Effector CD4-positive, alpha-beta T cell (primary cell): Measurements from ENCODE around the gene MSANTD1.
A peak's percentile ranks its signal among the peaks of the same experiment; 100 is the strongest.
"Not testable (repeated sequence)": the region's sequence is repeated elsewhere in the genome, so short reads cannot be mapped to it uniquely, and the experiment has no call there.

Experiments used
- DNase-seq: peaks from one replicate; pipeline ENCODE4 v3.0.0-alpha.2; 2020

Gene MSANTD1

GRCh38 chr4:3291969-3292570 lies 43.1 kb downstream of the MSANTD1 start:
- DNase-seq: no peak

DNA sequence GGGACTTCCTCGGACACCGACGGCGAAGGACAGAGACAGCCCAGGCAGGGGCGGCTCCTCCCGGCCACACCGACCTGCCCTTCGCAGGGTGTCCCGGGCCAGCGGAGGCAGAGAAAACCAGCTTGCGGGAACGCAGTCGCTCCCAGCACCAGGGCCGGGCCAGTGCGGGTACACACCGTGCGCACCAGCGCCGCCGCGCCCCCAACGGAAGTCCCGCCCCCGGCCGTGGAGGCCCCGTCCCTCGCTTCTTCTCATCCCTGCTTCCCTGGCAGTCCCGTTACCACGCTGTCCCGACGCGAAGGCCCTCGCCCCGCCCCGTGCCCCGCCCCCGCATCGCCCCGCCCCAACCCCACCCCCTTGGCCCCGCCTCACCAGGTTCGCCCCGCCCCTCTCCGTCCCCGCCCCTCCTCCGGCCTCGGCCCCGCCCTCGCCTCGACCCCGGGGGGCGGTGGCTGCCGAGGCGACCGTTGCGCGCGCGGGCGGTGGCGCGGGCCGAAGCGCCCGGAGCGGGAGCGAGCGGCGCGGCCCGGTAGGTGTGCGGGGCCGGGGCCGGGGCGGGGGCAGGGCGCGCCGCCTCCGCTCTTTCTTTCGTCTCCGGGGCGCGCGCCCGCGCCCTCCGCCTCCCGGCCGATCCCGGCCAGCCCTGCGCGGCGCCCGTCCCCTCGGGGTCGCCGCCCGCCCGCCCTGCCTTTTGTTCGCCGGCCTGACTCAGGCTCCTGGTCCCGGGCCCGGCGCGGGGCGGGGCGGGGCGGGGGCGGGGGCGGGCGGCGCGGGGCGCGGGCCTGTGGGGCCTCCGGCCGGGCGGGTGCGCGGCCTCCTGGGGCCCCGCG lies 43.8 kb downstream of the MSANTD1 start, which contains the start of gene RGS12:
Gene RGS12, plus strand, starts transcription at position 451 of the 830 bp plus-strand sequence. CDS start 23,150 bp downstream, outside the sequence.
- DNase-seq: peak; percentile 80

GRCh38 chr4:3293401-3294391 lies 44.7 kb downstream of the MSANTD1 start:
- no peak for DNase-seq

DNA sequence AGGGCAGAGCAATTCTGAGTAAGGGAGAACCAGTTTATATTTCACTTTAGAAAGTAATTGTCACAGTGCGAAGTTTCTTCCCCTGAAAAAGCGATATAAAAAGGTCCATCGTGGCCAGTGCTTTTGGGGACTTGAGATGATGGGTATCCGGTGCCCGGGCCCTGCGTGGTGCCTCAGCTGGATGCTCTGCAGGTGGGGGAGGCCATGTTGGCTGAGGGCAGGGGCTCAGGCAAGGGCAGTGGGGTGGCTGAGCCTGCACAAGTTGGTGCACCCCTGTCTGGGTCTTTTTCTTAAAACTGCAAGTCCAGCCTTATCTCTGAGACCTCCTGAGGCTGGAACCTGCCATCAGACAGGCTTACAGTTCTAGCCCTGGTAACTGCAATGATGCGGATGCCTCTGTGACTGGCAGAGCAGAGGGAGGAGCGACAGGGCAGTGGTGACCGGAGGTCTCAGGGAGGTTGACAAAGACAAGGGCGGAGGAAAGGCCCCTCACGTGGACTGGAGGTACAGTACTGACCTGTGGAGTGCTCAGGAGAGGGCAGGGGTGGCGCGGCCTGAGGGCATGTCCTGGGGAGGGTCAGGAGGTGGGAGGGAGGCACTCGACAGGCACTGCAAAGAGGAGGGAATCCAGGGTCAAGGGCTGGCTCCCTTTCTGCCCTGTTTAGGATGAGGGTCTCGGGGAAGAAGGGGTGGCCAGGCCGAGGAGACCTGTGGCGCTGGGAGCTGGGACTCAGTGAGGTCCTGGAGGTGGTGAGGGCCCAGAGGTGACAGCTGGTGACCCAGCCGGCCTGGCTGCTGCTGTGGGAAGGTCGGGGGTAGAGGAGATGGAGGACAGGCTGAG lies 45.7 kb downstream of the MSANTD1 start:
- no peak for DNase-seq

DNA sequence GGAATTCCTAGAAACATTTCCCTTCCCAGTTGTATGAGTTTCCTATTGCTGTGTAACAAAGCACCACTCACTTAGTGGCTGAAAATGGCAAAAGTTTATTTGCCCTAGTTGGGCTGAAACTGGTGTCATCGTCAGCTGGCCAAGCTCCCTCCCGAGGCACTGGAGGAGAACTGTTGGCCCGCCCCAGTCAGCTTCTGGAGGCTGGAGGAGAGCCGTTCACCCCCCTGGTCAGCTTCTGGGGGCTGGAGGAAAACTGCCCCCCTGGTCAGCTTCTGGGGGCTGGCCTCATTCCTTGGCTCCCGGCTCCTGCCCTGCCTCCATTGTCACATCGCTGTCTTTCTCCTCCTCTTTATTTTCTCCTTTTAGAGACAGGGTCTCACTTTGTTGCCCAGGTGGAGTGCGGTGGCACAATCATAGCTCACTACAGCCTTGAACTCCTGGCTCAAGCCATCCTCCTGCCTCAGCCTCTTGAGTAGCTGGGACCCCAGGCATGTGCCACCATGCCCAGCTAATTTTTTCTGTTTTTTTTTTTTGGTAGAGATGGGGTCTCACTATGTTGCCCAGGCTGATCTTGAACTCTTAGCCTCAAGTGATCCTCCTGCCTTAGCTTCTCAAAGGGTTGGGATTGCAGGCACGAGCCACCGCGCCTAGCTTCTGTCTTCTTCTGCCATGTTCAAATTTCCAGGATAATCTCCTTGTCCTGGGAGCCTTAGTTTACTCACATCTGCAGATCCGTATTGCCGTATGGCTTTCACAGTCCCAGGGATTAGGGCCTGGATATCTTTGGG lies 47.1 kb downstream of the MSANTD1 start:
- no peak for DNase-seq

- DNase-seq: no peak
Measured at GRCh38 chr4:3296651-3297050, 47.7 kb downstream of the MSANTD1 start.

- no peak for DNase-seq
Measured at GRCh38 chr4:3297066-3297859, 48.3 kb downstream of the MSANTD1 start.

DNA sequence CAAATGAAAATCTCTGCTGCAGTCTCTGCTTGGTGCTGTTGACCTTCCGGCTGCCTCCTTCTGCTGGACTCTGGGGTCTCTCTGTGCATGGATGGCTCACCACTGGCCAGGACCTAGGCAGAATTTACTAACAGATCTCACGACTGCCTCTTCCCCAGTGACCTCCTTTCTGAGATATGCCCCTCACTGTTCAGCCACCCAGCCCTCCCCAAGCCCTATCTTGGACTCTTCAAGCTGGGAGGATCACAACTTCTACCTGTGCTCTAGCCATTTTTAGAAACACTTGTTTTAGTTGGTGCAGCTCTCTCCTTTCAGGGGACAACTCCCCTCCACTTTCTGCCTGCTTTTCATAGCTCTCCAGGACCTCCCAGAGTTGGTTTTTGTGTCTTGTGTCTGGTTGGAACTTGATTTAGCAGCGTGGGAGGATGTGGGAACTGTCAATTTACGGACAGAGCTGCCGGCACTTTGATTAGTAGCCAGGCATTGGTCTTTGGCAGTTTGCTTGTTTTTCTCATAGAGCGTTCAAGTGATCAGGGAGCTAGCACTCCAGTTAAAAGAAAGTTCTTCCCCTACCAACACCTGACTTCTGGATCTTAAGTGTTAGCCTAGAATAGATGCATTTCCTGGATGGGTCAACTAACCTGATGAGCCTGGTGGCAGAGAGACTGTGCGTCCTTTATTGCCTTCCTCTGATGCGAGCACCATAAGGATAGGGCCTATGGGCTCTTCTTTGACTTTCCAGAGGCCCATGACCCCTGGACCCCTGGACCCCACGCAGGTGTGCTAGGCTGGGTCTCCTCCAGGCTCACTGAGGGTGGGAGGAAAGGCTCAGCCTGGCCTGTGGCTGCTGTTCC lies 50.4 kb downstream of the MSANTD1 start:
- no peak for DNase-seq

DNA sequence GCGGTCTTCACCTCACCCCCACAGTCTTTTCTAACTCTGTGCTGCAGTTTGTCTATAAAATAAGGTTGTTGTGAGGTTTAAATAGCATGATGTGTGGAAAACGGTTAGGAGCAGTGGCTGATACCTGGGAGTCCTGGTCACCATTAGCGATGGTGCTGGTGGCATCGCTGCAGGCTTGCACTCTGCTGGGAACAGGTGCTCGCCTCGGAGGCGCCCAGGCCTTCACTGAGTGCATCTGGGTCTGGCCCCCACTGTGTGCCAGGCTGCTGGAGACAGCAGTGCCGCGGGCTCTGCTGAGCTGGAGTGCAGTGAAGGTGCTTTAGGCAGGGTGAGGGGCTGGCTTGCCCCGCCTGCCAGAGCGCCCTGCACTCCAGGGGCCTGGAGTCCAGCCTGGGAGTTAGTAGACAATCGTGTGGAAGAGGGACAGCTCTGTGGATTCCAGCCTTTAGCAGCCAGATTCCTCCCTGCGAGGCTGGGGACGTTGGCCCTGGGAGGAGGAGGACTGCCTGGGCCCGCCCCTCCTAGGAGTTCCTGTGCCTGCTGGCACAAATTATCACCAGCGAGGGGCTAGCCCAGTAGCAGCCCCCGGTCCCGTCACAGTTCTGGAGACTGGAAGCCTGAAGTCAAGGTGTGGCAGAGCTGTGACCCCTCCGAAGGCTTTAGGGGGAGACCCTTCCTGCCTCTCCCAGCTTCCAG lies 51.2 kb downstream of the MSANTD1 start:
- no peak for DNase-seq

DNA sequence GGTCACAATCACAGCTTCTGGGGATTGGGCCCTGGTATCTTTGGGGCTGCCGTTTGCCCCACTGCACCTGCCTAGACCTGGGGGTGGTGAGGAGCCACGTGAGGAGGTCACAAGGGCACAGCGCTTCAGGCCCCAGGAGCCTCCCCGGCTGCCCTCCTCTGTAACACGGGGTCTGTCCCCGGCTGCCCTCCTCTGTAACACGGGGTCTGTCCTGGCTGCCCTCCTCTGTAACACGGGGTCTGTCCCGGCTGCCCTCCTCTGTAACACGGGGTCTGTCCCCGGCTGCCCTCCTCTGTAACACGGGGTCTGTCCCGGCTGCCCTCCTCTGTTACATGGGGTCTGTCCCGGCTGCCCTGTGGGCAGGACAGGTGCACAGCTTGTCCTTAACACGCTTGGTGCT lies 51.9 kb downstream of the MSANTD1 start:
- DNase-seq: not testable (repeated sequence)

GRCh38 chr4:3301450-3302172 lies 52.7 kb downstream of the MSANTD1 start:
- no peak for DNase-seq

DNA sequence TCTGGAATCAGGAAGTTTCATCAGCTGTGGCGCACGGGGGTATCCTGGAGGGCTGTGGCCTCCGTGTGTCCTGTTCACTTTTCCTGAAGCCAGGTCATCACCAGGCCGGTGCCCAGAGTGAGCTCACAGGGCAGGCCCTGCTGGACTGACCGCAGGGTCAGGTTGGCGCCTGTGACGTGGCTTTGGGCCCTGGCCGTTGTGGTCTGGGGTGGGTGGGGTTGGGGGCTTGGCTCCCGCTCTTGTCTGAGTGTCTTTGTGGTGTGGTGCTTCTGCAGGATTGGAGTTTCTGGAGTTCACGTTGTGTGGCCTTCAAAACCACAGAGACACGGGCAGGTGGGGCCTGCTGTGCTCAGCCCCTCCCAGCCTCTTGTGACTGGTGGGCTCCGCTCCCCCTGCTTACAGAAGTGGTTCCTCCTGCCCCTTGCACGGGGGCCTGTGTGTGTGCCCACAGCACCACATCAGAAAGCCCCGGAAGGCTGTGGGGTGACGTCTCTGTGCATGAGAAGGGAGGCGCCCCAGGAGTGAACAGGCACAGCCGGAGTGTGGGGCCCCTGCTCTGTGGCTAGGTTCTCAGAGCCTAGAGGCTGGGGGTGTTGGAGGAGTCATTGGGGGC lies 53.3 kb downstream of the MSANTD1 start:
- peak; percentile 79 for DNase-seq

- no peak for DNase-seq
Measured at GRCh38 chr4:3302786-3303564, 54.0 kb downstream of the MSANTD1 start.

- DNase-seq: no peak
Measured at GRCh38 chr4:3303565-3303824, 54.5 kb downstream of the MSANTD1 start.

- no peak for DNase-seq
Measured at GRCh38 chr4:3303923-3304710, 55.2 kb downstream of the MSANTD1 start.
